Liver (tissue), 9 donors: ENCODE data around the gene CEMP1. TPM values are rescaled to one million over a fixed set of nuclear protein-coding genes. Genes with fewer than 3 reads are reported as not detected.

Experiments used
- DNase-seq: peaks from one replicate; pipeline ENCODE4 v3.0.0-alpha.2; 2017; ENCODE audit warnings: low spot score
- H3K27ac ChIP-seq, 2 donors: one replicate each; pipeline ENCODE4 v1.7.0; 2013; ENCODE audit warnings: inconsistent platforms in 2 of 2, low read length in 2 of 2, control low read depth in 1 of 2, low read depth in 1 of 2, mild to moderate bottlenecking in 1 of 2
- H3K27me3 ChIP-seq, 4 donors: one replicate each; pipeline versions ENCODE4 v1.6.1 to v1.7.0; 2013; ENCODE audit warnings: low read length in 3 of 4, inconsistent platforms in 1 of 4, mild to moderate bottlenecking in 1 of 4, moderate library complexity in 1 of 4; ENCODE audit not compliant: control insufficient read depth in 4 of 4, insufficient read depth in 4 of 4
- H3K36me3 ChIP-seq, 4 donors: one replicate each; pipeline versions ENCODE4 v1.6.1 to v1.7.0; 2013; ENCODE audit warnings: low read length in 3 of 4, mild to moderate bottlenecking in 3 of 4, low read depth in 1 of 4, moderate library complexity in 1 of 4; ENCODE audit not compliant: control insufficient read depth in 4 of 4, insufficient read depth in 3 of 4
- H3K4me1 ChIP-seq, 4 donors: one replicate each; pipeline versions ENCODE4 v1.6.1 to v1.7.0; 2013; ENCODE audit warnings: low read length in 3 of 4, mild to moderate bottlenecking in 3 of 4, moderate library complexity in 1 of 4; ENCODE audit not compliant: control insufficient read depth in 4 of 4, insufficient read depth in 4 of 4
- H3K4me3 ChIP-seq, 3 donors: one replicate each; pipeline versions ENCODE4 v1.6.1 to v1.7.0; 2013; ENCODE audit warnings: low read length in 3 of 3, control low read depth in 1 of 3, low read depth in 1 of 3, mild to moderate bottlenecking in 1 of 3
- H3K9ac ChIP-seq, 2 donors: one replicate each; pipeline ENCODE4 v1.7.0; 2013; ENCODE audit warnings: low read length in 2 of 2, mild to moderate bottlenecking in 2 of 2, moderate library complexity in 2 of 2, control low read depth in 1 of 2, low read depth in 1 of 2
- H3K9me3 ChIP-seq, 4 donors: one replicate each; pipeline versions ENCODE4 v1.6.1 to v1.7.0; 2013; ENCODE audit warnings: low read length in 3 of 4; ENCODE audit not compliant: control insufficient read depth in 4 of 4
- CTCF ChIP-seq: fragments of 150-350 bp; IDR thresholded peaks from 2 replicates; pipeline ENCODE4 v1.5.1; 2017; ENCODE audit warnings: improper control_type of control experiment, low read depth, low read length; ENCODE audit not compliant: missing input control
- EGR1 ChIP-seq, 2 donors: IDR thresholded peaks; 2 replicates each; pipeline ENCODE4 v1.6.1; 2016 to 2018; ENCODE audit warnings: antibody characterized with exemption in 2 of 2, low read depth in 2 of 2
- FOXA1 ChIP-seq: IDR thresholded peaks from 2 replicates; pipeline ENCODE4 v1.6.1; 2016; ENCODE audit warnings: antibody characterized with exemption
- FOXA2 ChIP-seq: IDR thresholded peaks from 2 replicates; pipeline ENCODE4 v1.6.1; 2016; ENCODE audit warnings: antibody characterized with exemption
- GABPA ChIP-seq, 2 donors: IDR thresholded peaks in 1 of 2; conservative IDR thresholded peaks in 1 of 2; 2 replicates each; pipeline ENCODE4 v1.6.1; 2016; ENCODE audit warnings: antibody characterized with exemption in 2 of 2, mild to moderate bottlenecking in 1 of 2, moderate library complexity in 1 of 2
- HNF4A ChIP-seq, 2 donors: conservative IDR thresholded peaks; 2 replicates each; pipeline ENCODE4 v1.6.1; 2016; ENCODE audit warnings: antibody characterized with exemption in 2 of 2, mild to moderate bottlenecking in 2 of 2
- HNF4G ChIP-seq: IDR thresholded peaks from 2 replicates; pipeline ENCODE4 v1.6.1; 2016; ENCODE audit warnings: antibody characterized with exemption
- JUND ChIP-seq, 2 donors: IDR thresholded peaks; 2 replicates each; pipeline ENCODE4 v1.6.1; 2016; ENCODE audit warnings: antibody characterized with exemption in 2 of 2
- MAX ChIP-seq: IDR thresholded peaks from 2 replicates; pipeline ENCODE4 v1.6.1; 2016; ENCODE audit warnings: antibody characterized with exemption
- RAD21 ChIP-seq, 2 donors: IDR thresholded peaks; 2 replicates each; pipeline ENCODE4 v1.6.1; 2016; ENCODE audit warnings: antibody characterized with exemption in 2 of 2, mild to moderate bottlenecking in 2 of 2
- REST ChIP-seq: IDR thresholded peaks from 2 replicates; pipeline ENCODE4 v1.6.1; 2016; ENCODE audit warnings: antibody characterized with exemption, mild to moderate bottlenecking
- RXRA ChIP-seq, 2 donors: IDR thresholded peaks; 2 replicates each; pipeline ENCODE4 v1.6.1; 2017 to 2018; ENCODE audit warnings: antibody characterized with exemption in 2 of 2, mild to moderate bottlenecking in 1 of 2
- SP1 ChIP-seq: IDR thresholded peaks from 2 replicates; pipeline ENCODE4 v1.6.1; 2018; ENCODE audit warnings: antibody characterized with exemption, mild to moderate bottlenecking
- TAF1 ChIP-seq: conservative IDR thresholded peaks from 2 replicates; pipeline ENCODE4 v1.6.1; 2016; ENCODE audit warnings: antibody characterized with exemption, mild to moderate bottlenecking
- YY1 ChIP-seq: IDR thresholded peaks from 2 replicates; pipeline ENCODE4 v1.6.1; 2016; ENCODE audit warnings: antibody characterized with exemption, mild to moderate bottlenecking
- ZBTB33 ChIP-seq: IDR thresholded peaks from 2 replicates; pipeline ENCODE4 v1.6.1; 2016; ENCODE audit warnings: antibody characterized with exemption
- WGBS: extraction: QIAGEN DNeasy Blood & Tissue Kit; methylation state at CpG from one replicate; pipeline ENCODE4 v1.1.7; 2013; 5-methylcytosine and 5-hydroxymethylcytosine counted together
- polyA plus RNA-seq, 2 donors: library from polyadenylated mRNA; stranded (reverse) in 1 of 2; unstranded in 1 of 2; fragments of 200-250 nt in 1 of 2; fragments of >200 nt in 1 of 2; fragmentation: Nextera tagmentation in 1 of 2; extraction: Ambion mirVana in 1 of 2; gene quantifications; one replicate each; pipeline versions ENCODE4 v1.2.1 to v1.2.3, GENCODE V29; 2013 to 2015
- total RNA-seq, 2 donors: library from RNA; depleted of rRNA; stranded (reverse); fragments of >200 nt; gene quantifications; one replicate each; pipeline ENCODE4 v1.2.3, GENCODE V29; 2014
- donor health status: healthy.
- donor health status: healthy.
- donor health status: healthy.
- donor health status: healthy.
- donor health status: healthy.

Gene CEMP1
- total and polyA plus RNA-seq, 4 donors = 0.06 to 1.6 (median 0.20) TPM

- H3K4me3 ChIP-seq = no peak overlapping the region
- H3K27me3 ChIP-seq = no peaks in the 10 kb centered on the region
- DNase-seq = no peak
- no peak for TF ChIP-seq RAD21 (IDR thresholded peaks at IDR 0.05)
- TF ChIP-seq REST = no peak
- TF ChIP-seq ZBTB33 = no peak
- no peak for TF ChIP-seq GABPA (IDR thresholded peaks at IDR 0.05 in 1 of 2, conservative IDR thresholded peaks at IDR 0.05 in 1 of 2)
- TF ChIP-seq RXRA (IDR thresholded peaks at IDR 0.05) = no peak
- TF ChIP-seq JUND (IDR thresholded peaks at IDR 0.05) = no peak
- no peak for TF ChIP-seq SP1
- TF ChIP-seq EGR1 (IDR thresholded peaks at IDR 0.05; ENCODE audit: low read depth in 2 of 2) = no peak
- no peak for TF ChIP-seq FOXA1
- TF ChIP-seq HNF4G = no peak
- TF ChIP-seq MAX = no peak
- no peak for TF ChIP-seq CTCF
- no peak for TF ChIP-seq HNF4A (conservative IDR thresholded peaks at IDR 0.05)
- TF ChIP-seq TAF1 = no peak
- no peak for TF ChIP-seq FOXA2
- no peak for TF ChIP-seq YY1
- 80% methylated on average over 8 of the region's 8 CpGs for WGBS
- peaks cover 22 to 42% (median 29%) of the 10 kb centered on the region in 4 donors for H3K4me1 ChIP-seq
- peaks cover 0 to 4% (median under 1%) of the 10 kb centered on the region in 4 donors for H3K36me3 ChIP-seq
- H3K9me3 ChIP-seq = no peaks in the 10 kb centered on the region
- H3K27ac ChIP-seq = no peak overlapping the region
- H3K9ac ChIP-seq = no peak overlapping the region
Observed at GRCh38 chr16:2487517-2487842, 43.7 kb downstream of the CEMP1 start.
